22Rv1 (cell line): ENCODE results near the gene ELMO3.

Source experiments
- CTCF ChIP-seq: fragments of 450-650 bp; IDR thresholded peaks from 2 replicates; pipeline ENCODE4 v1.5.1; 2017; ENCODE audit warnings: mild to moderate bottlenecking
- ZFX ChIP-seq: fragments of 450-650 bp; IDR thresholded peaks from 2 replicates; pipeline ENCODE4 v1.6.1; 2017; ENCODE audit warnings: antibody characterized with exemption, borderline replicate concordance

DNA sequence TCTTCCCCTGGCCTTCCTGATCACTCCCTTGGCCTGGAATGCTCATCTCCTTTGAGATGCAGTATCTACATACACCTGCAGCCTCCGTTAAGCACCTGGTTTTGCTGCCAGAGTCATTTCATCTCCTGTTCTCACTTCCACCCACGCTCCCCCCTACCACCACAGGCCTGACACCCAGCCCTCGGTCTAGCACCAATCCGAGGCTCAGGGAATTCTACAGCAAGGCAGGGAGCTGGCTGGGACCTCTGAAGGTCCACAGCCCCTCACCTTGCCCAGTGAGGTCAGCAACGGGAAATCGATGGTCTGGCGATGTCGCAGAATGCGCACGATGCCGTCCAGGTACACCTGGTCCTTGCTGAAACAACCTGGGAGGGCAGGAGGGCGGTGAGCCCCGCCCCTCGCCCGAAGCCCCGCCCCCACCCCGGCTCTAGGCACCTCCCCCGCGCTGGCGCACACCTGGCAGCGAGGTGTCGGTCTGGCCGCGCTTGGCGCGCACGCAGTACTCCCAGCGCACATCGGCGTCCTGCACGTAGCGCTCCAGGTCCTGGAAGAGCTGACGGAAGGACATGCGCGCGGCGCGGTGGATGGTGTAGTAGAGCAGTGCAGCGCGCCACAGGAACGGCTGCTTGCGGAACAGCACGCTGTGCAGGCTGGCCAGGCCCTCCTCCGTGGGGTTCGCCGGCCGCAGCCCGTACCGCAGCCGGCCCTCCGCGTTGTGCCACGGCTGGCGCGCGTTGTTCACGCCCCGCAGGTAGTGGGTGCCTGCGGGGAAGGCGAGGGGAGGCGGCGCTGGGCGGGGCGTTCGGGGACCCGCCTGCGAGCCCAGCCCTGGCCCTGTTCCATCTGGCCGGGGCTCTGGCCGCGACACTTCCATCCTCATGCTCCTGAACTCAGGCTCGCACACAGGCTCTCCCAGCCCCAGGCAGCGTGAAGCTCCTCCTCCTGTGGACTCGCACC is 20.9 kb upstream of the ELMO3 start:
- TF ChIP-seq CTCF (no peak; the same call in 1 of the 2 replicates), ZFX (no peak)
